OCI-LY7 (cell line): Measurements from ENCODE around the gene LHFPL2. TPM values are rescaled to one million over a fixed set of nuclear protein-coding genes. Genes with fewer than 3 reads are reported as not detected.

ENCODE experiments used
- BruUV-seq: library from RNA; stranded (reverse); fragments of 400-500 nt; replicated peaks from 2 replicates; lab custom pipeline; 2021; lab: Mats Ljungman, UMichigan
- CTCF ChIA-PET: fragments of 300-600 bp; sonication (Branson Sonifier 250); formaldehyde crosslinking; loops from one replicate; lab custom pipeline; 2022; ENCODE audit warnings: antibody characterized with exemption; ENCODE audit not compliant: unreplicated experiment; lab: Charles Lee
- POLR2A ChIA-PET: fragments of 300-600 bp; sonication (Branson Sonifier 250); formaldehyde crosslinking; loops from one replicate; lab custom pipeline; 2022; ENCODE audit warnings: antibody characterized with exemption; lab: Charles Lee
- DNase-seq: peaks from one replicate; pipeline ENCODE4 v3.0.0-alpha.2; 2015; ENCODE audit warnings: low spot score
- H2AFZ ChIP-seq: fragments of 200-600 bp; sonication (generic), shearing (Covaris generic); 2 replicates; pipeline ENCODE4 v1.6.1; 2014; ENCODE audit warnings: mild to moderate bottlenecking, antibody characterized with exemption, low read length, moderate library complexity
- H3K27ac ChIP-seq: fragments of 200-600 bp; sonication (generic); 2 replicates; pipeline ENCODE4 v1.5.1; 2014; ENCODE audit warnings: mixed run types, low read depth, mild to moderate bottlenecking, moderate library complexity, low read length, inconsistent platforms; ENCODE audit not compliant: poor library complexity, severe bottlenecking
- H3K36me3 ChIP-seq: fragments of 200-600 bp; sonication (generic); 2 replicates; pipeline ENCODE4 v1.6.1; 2014; ENCODE audit warnings: mild to moderate bottlenecking, antibody characterized with exemption, low read length, moderate library complexity, mixed read lengths; ENCODE audit not compliant: insufficient read depth
- H3K4me1 ChIP-seq: fragments of 200-600 bp; sonication (generic); 2 replicates; pipeline ENCODE4 v1.5.1; 2014; ENCODE audit warnings: mild to moderate bottlenecking, low read length; ENCODE audit not compliant: insufficient read depth, poor library complexity, severe bottlenecking
- H3K4me2 ChIP-seq: fragments of 200-600 bp; sonication (generic); 2 replicates; pipeline ENCODE4 v1.6.1; 2014; ENCODE audit warnings: mild to moderate bottlenecking, low read length
- H3K4me3 ChIP-seq: fragments of 200-600 bp; sonication (generic); 2 replicates; pipeline ENCODE4 v1.5.1; 2014; ENCODE audit warnings: mild to moderate bottlenecking, low read depth, low read length; ENCODE audit not compliant: poor library complexity, severe bottlenecking
- H3K79me2 ChIP-seq: fragments of 200-600 bp; sonication (generic); 2 replicates; pipeline ENCODE4 v1.6.1; 2016; ENCODE audit warnings: low read depth, mild to moderate bottlenecking, low read length, moderate library complexity, mixed read lengths; ENCODE audit not compliant: insufficient read depth
- H3K9me2 ChIP-seq: fragments of 200-600 bp; sonication (generic); 2 replicates; pipeline ENCODE4 v1.6.1; 2016; ENCODE audit warnings: mild to moderate bottlenecking, low read length, mixed read lengths; ENCODE audit not compliant: insufficient read depth
- H3K9me3 ChIP-seq: fragments of 200-600 bp; sonication (generic); 2 replicates; pipeline ENCODE4 v1.6.1; 2014; ENCODE audit warnings: mild to moderate bottlenecking, mixed run types, low read length, mixed read lengths
- H4K20me1 ChIP-seq: fragments of 200-600 bp; sonication (generic); 2 replicates; pipeline ENCODE4 v1.6.1; 2014; ENCODE audit warnings: mild to moderate bottlenecking, antibody characterized with exemption, low read length, moderate library complexity, mixed read lengths; ENCODE audit not compliant: insufficient read depth
- EZH2phosphoT487 ChIP-seq: fragments of 200-600 bp; sonication (generic); IDR thresholded peaks from 2 replicates; pipeline ENCODE4 v1.6.1; 2018; ENCODE audit warnings: low read depth, borderline replicate concordance, mild to moderate bottlenecking, mixed run types, antibody characterized with exemption, low read length, moderate library complexity, mixed read lengths
- intact Hi-C: fragments of 100-400 bp; cut with micrococcal nuclease; formaldehyde crosslinking; loops from one replicate; pipeline ENCODE4 v1.10.0; 2022; ENCODE audit not compliant: unreplicated experiment
- total RNA-seq, 2 experiments: library from RNA; depleted of rRNA in 1 of 2; stranded (reverse); fragments of >200 nt in 1 of 2; shearing (Covaris generic) in 1 of 2; gene quantifications; 2 replicates each; pipeline ENCODE4 v1.2.3, GENCODE V29; 2014 to 2022
- TF ChIP-seq, protein P1 (sequence below): fragments of 200-600 bp; sonication (generic); conservative IDR thresholded peaks from 2 replicates; pipeline ENCODE4 v1.5.1; 2014; ENCODE audit warnings: mild to moderate bottlenecking, antibody characterized with exemption, low read length, moderate library complexity, mixed read lengths

LHFPL2 gene
- total RNA-seq, 2 experiments from 2014 or later = 12.2 to 24.0 TPM

DNA sequence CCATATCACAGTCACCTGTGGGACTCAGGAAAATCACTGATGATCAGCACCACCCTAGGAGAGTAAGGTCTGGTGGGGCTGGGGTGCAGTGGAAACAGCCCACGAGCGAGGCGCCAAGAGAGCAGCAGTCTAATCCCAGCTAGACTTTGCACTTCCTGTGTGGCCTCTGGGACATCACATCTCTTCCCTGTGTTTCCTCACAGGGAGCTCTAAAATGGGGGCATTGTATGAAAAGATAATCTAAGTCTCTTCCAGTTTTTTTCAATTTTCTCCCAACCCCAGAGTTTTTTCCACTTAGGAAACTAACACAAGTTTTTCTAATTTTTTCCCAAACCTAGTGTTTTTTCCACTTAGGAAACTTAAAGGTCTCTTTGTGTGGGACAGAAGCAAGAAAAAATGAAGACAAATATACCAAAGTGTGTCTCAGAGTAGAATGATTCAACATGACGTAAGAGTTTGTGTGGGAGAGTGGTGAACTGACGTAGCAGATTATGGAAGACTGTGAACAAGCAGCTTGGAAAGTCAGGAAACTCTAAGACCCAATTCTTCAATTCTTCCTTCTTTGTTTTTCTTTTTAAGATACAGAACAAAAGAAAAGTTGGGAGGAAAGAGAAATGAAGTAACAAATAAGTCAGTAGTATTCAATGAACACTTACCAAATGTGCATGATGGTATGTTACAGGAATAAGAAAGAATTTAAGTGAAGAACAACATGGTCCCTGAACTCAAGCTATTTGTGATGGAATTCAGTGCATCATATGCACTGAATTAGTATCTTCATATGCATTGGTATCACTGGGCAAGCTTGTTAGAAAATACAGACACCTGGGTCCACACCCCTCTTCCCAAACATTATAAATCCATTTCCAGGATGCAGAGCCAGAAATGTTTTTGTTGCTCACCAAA is 51.3 kb downstream of the LHFPL2 start:
- Histone ChIP-seq H3K36me3 (peaks cover 11% of the 10 kb centered on the region; the same call in 1 of the 2 replicates), H4K20me1 (no peaks in the 10 kb centered on the region), H3K27ac (no peak overlapping the region), H3K4me1 (peaks cover 7% of the 10 kb centered on the region), H3K9me2 (no peaks in the 10 kb centered on the region), H3K9me3 (no peaks in the 10 kb centered on the region), H3K4me2 (no peak overlapping the region), H3K4me3 (no peak overlapping the region), H2AFZ (no peak overlapping the region), H3K79me2 (no peaks in the 10 kb centered on the region)
- ChIA-PET POLR2A (no interaction called here), CTCF (no interaction called here)
- no peak for DNase-seq
- intact Hi-C loops = no loop called here
- BruUV-seq = no TSS peak
- TF ChIP-seq, protein P1, sequence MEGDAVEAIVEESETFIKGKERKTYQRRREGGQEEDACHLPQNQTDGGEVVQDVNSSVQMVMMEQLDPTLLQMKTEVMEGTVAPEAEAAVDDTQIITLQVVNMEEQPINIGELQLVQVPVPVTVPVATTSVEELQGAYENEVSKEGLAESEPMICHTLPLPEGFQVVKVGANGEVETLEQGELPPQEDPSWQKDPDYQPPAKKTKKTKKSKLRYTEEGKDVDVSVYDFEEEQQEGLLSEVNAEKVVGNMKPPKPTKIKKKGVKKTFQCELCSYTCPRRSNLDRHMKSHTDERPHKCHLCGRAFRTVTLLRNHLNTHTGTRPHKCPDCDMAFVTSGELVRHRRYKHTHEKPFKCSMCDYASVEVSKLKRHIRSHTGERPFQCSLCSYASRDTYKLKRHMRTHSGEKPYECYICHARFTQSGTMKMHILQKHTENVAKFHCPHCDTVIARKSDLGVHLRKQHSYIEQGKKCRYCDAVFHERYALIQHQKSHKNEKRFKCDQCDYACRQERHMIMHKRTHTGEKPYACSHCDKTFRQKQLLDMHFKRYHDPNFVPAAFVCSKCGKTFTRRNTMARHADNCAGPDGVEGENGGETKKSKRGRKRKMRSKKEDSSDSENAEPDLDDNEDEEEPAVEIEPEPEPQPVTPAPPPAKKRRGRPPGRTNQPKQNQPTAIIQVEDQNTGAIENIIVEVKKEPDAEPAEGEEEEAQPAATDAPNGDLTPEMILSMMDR = no peak
- TF ChIP-seq EZH2phosphoT487 = no peak

DNA sequence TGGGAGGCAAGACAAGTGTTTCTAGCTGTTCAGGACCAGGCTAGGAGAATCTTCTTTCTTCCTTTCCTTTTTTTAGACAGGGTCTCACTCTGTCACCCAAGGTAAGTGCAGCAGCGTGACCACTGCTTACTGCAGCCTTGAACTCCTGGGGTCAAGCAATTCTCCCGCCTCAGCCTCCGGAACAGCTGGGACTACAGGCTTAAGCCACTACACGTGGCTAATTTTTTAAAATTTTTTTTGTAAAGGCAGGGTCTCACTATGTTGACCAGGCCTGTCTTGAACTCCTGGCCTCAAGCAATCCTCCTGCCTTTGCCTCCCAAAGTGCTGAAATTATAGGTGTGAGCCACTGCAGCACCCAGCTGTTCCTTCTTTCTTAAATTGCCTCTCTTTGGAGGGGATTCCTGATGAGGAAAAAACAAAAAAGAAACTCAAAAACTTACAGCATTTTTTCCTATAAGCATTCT is 53.1 kb downstream of the LHFPL2 start:
- H3K9me3 ChIP-seq = no peaks in the 10 kb centered on the region
- intact Hi-C loops = no loop called here
- H3K4me3 ChIP-seq = no peak overlapping the region
- H3K79me2 ChIP-seq = no peaks in the 10 kb centered on the region
- no peak for DNase-seq
- no peak overlapping the region for H3K4me2 ChIP-seq
- H3K27ac ChIP-seq = no peak overlapping the region
- no TSS peak for BruUV-seq
- H3K4me1 ChIP-seq = peaks cover 7% of the 10 kb centered on the region
- TF ChIP-seq EZH2phosphoT487 = no peak
- TF ChIP-seq, protein P1 = no peak
- ChIA-PET POLR2A (no interaction called here), CTCF (no interaction called here)
- no peaks in the 10 kb centered on the region for H3K9me2 ChIP-seq
- no peak overlapping the region for H2AFZ ChIP-seq
- peaks cover 11% of the 10 kb centered on the region; the same call in 1 of the 2 replicates for H3K36me3 ChIP-seq
- no peaks in the 10 kb centered on the region for H4K20me1 ChIP-seq
